ENCODE results near the gene LHX1. TPM values are rescaled to one million over a fixed set of nuclear protein-coding genes. Genes with fewer than 3 reads are reported as not detected.

The LHX1 gene
- total and polyA plus RNA-seq, 9 donors: 0.08 to 3.6 (median 0.61) TPM; not detected in 4

DNA sequence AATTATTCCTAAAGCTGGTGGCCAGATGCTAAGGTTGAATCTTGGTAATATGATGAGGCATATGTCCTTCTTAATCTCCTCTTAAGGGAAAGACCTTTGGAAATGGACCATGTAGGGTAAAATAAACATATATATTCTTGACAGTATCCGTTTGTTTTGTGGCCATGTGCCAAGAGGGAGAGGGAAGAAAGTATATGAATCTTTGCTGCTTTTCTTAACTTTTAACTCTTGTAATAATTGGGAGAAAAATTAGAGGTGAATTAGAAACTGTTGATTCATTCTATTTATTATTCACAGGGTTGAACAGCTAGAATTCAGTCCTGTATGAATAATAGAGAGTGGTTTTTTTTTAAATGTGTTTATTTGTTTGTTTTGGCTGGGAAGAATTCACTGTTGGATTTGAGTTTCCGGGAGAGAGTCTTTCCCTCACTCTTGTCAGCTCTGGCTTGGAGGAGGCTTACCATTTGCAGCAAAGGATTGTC, 43.0 kb downstream of the LHX1 start:
- 24 to 40% (median 25%) methylated on average over 2 of the region's 2 CpGs for WGBS, 3 donors
- intact Hi-C loops (cut with DNase I): no loop called here
- Histone ChIP-seq H3K4me1 (ENCODE audit: insufficient read depth) (no peaks in the 10 kb centered on the region), H3K9me3 (no peaks in the 10 kb centered on the region), H3K36me3 (no peaks in the 10 kb centered on the region), H3K27me3 (no peaks in the 10 kb centered on the region), H3K4me3 (no peak overlapping the region), H3K27ac (no peak overlapping the region)
- no peak for DNase-seq
- TF ChIP-seq, protein P1, sequence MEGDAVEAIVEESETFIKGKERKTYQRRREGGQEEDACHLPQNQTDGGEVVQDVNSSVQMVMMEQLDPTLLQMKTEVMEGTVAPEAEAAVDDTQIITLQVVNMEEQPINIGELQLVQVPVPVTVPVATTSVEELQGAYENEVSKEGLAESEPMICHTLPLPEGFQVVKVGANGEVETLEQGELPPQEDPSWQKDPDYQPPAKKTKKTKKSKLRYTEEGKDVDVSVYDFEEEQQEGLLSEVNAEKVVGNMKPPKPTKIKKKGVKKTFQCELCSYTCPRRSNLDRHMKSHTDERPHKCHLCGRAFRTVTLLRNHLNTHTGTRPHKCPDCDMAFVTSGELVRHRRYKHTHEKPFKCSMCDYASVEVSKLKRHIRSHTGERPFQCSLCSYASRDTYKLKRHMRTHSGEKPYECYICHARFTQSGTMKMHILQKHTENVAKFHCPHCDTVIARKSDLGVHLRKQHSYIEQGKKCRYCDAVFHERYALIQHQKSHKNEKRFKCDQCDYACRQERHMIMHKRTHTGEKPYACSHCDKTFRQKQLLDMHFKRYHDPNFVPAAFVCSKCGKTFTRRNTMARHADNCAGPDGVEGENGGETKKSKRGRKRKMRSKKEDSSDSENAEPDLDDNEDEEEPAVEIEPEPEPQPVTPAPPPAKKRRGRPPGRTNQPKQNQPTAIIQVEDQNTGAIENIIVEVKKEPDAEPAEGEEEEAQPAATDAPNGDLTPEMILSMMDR (IDR thresholded peaks at IDR 0.05): no peak
- no peak for TF ChIP-seq POLR2A (IDR thresholded peaks at IDR 0.05)
- no peak for TF ChIP-seq EP300 (IDR thresholded peaks at IDR 0.05)

DNA sequence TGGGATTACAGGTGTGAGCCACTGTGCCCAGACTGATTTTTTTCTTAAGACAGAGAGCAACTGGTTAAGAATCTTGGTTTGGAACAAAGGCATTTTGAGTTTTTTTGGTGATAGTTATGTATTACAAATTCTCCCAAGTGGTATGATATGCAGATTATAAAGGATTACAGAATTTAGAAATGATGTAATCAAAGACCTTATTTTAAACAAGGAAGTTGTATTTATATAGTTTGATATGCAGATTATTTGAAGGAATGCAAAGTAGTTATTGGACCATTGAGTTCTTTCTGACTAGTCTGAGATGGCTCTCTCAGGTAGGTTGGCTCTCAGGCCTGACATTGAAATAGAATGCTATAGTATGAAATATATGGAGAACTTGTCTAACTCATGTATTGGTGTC, 46.3 kb downstream of the LHX1 start:
- Histone ChIP-seq H3K27ac (no peak overlapping the region), H3K4me3 (no peak overlapping the region), H3K9me3 (no peaks in the 10 kb centered on the region), H3K4me1 (ENCODE audit: insufficient read depth) (no peaks in the 10 kb centered on the region), H3K36me3 (no peaks in the 10 kb centered on the region), H3K27me3 (no peaks in the 10 kb centered on the region)
- DNase-seq: no peak
- intact Hi-C loops (cut with DNase I): no loop called here
- TF ChIP-seq POLR2A (IDR thresholded peaks at IDR 0.05) (no peak), EP300 (IDR thresholded peaks at IDR 0.05) (no peak)
- TF ChIP-seq, protein P1 (IDR thresholded peaks at IDR 0.05): no peak

DNA sequence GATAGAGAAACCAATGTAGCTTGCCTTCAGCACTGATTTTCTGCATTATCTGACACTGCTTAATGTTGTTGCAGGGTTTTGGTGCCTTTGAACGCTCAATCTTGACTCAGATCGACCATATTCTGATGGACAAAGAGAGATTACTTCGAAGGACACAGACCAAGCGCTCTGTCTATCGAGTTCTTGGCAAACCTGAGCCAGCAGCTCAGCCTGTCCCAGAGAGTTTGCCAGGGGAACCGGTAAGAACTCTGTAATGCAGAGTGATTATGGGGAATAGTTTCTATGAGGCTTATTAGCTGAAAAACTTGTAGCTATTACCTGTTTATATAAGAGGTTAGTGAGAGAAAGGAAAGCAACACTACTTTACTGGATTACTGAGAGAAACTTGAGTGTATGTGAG, 51.9 kb downstream of the LHX1 start:
- H3K4me1 ChIP-seq (ENCODE audit: insufficient read depth): no peaks in the 10 kb centered on the region
- TF ChIP-seq EP300 (IDR thresholded peaks at IDR 0.05): no peak
- no peak for TF ChIP-seq POLR2A (IDR thresholded peaks at IDR 0.05)
- TF ChIP-seq, protein P1 (IDR thresholded peaks at IDR 0.05): no peak
- intact Hi-C loops (cut with DNase I): no loop called here
- no peaks in the 10 kb centered on the region for H3K9me3 ChIP-seq
- no peak overlapping the region for H3K4me3 ChIP-seq
- 73 to 79% (median 76%) methylated on average over 6 of the region's 6 CpGs for WGBS, 3 donors
- no peaks in the 10 kb centered on the region for H3K36me3 ChIP-seq
- DNase-seq: no peak
- H3K27me3 ChIP-seq: no peaks in the 10 kb centered on the region
- H3K27ac ChIP-seq: no peak overlapping the region

DNA sequence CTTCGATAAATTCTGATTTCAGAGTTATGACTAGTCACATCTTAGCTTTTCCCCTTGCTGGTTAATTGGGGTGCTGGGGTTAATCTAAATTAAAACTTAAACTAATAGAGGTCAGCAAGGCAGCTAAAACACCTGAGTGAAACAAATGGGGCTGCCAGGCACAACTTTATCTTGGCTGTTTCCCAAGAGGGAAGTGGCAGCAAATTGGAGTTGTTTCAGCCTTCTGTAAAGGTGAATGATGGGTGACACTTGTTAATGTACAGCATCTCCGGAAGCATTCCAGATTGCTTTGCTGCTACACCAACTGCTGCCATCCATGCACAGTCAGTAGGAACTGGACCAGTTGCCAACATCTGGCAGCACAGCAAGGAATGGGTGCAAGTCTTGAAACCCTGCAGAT, 55.4 kb downstream of the LHX1 start:
- Histone ChIP-seq H3K4me3 (no peak overlapping the region), H3K9me3 (no peaks in the 10 kb centered on the region), H3K4me1 (ENCODE audit: insufficient read depth) (no peaks in the 10 kb centered on the region), H3K27me3 (no peaks in the 10 kb centered on the region), H3K36me3 (no peaks in the 10 kb centered on the region), H3K27ac (no peak overlapping the region)
- TF ChIP-seq, protein P1 (IDR thresholded peaks at IDR 0.05): no peak
- TF ChIP-seq EP300 (IDR thresholded peaks at IDR 0.05) (no peak), POLR2A (IDR thresholded peaks at IDR 0.05) (no peak)
- no peak for DNase-seq
- intact Hi-C loops (cut with DNase I): no loop called here
- WGBS, 3 donors: 91 to 93% (median 92%) methylated on average over 2 of the region's 2 CpGs

DNA sequence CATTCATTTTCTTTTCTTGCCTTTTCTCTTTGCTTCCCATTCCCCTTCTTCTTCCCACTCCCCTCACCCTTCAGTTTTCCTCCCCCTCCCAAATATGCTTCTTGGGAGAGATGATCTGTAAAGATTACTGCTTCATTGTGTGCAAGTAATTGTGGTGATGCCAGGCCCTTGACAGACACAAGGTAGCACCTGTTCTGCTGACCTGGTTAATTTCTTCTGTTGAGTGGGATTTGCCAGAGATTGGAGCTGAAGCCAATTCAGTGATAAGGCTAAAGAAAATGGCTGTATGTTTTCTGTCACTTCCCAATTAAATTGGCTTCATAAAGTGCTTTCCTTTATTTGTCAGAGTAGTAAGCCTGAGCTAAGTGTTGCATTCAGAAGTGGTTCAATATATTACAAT, 56.0 kb downstream of the LHX1 start:
- Histone ChIP-seq H3K4me3 (no peak overlapping the region), H3K9me3 (no peaks in the 10 kb centered on the region), H3K27me3 (no peaks in the 10 kb centered on the region), H3K36me3 (no peaks in the 10 kb centered on the region), H3K27ac (no peak overlapping the region), H3K4me1 (ENCODE audit: insufficient read depth) (no peaks in the 10 kb centered on the region)
- TF ChIP-seq, protein P1 (IDR thresholded peaks at IDR 0.05): no peak
- TF ChIP-seq POLR2A (IDR thresholded peaks at IDR 0.05): no peak
- TF ChIP-seq EP300 (IDR thresholded peaks at IDR 0.05): no peak
- DNase-seq: no peak
- intact Hi-C loops (cut with DNase I): no loop called here
